Measurements from ENCODE around the gene EHBP1.
A peak's percentile ranks its signal among the peaks of the same experiment; 100 is the strongest.

EHBP1 gene

GRCh38 chr2:63035169-63035568, 329.7 kb downstream of the EHBP1 start:
- DNase-seq: no peak

GRCh38 chr2:63035660-63036059, 330.1 kb downstream of the EHBP1 start:
- DNase-seq: no peak

- no peak for DNase-seq
These were observed 332.5 kb downstream of the EHBP1 start for GRCh38 chr2:63038034-63038433.

- DNase-seq: no peak
These were observed 335.1 kb downstream of the EHBP1 start for GRCh38 chr2:63040586-63040985.

GRCh38 chr2:63041592-63041991, 336.1 kb downstream of the EHBP1 start:
- DNase-seq: no peak

- DNase-seq: peak; percentile 64
These were observed 339.1 kb downstream of the EHBP1 start for GRCh38 chr2:63044362-63045327.

- no peak for DNase-seq
These were observed 341.0 kb downstream of the EHBP1 start for GRCh38 chr2:63046552-63046951.

GRCh38 chr2:63046961-63047320, 341.4 kb downstream of the EHBP1 start:
- DNase-seq: peak; percentile 81

- DNase-seq: peak; percentile 85
These were observed 342.1 kb downstream of the EHBP1 start for GRCh38 chr2:63047321-63048279.

GRCh38 chr2:63048367-63049171, 343.1 kb downstream of the EHBP1 start:
- no peak for DNase-seq

GRCh38 chr2:63049211-63049969, 343.9 kb downstream of the EHBP1 start:
- DNase-seq: peak; percentile 86

GRCh38 chr2:63049970-63050333, 344.4 kb downstream of the EHBP1 start:
- peak; percentile 81 for DNase-seq

GRCh38 chr2:63050334-63051041, 345.0 kb downstream of the EHBP1 start, which contains the start of gene OTX1:
OTX1 (plus strand) TSS chr2:63050830; CDS start chr2:63052991, 2,161 bp downstream.
- peak; percentile 89 for DNase-seq

- DNase-seq: peak; percentile 70
These were observed 345.7 kb downstream of the EHBP1 start for GRCh38 chr2:63051042-63051794.

- DNase-seq: peak; percentile 63
These were observed 346.4 kb downstream of the EHBP1 start for GRCh38 chr2:63051795-63052333.

- DNase-seq: peak; percentile 64
These were observed 347.0 kb downstream of the EHBP1 start for GRCh38 chr2:63052411-63053080.

GRCh38 chr2:63053081-63053888, 347.8 kb downstream of the EHBP1 start:
- peak; percentile 63 for DNase-seq

GRCh38 chr2:63053889-63054602, 348.5 kb downstream of the EHBP1 start:
- peak; percentile 79 for DNase-seq

Measured in eye (tissue), 1 donor.